GM13977 (cell line): ENCODE measurements around the gene IGSF6.

Experiments used
- DNase-seq: peaks from one replicate; pipeline ENCODE4 v3.0.0; 2012; ENCODE audit warnings: low spot score
- in situ Hi-C: fragments of 300-500 bp; cut with MboI; formaldehyde crosslinking; loops from one replicate; pipeline ENCODE4 v1.12.0; 2022; ENCODE audit warnings: low sequenced_read_pairs, low pct_unique_long_range_greater_than_20kb, mixed read lengths, inconsistent platforms; ENCODE audit not compliant: unreplicated experiment
- TF ChIP-seq, protein P1 (sequence below): IDR thresholded peaks from 2 replicates; pipeline ENCODE4 v1.5.1; 2012; ENCODE audit warnings: mild to moderate bottlenecking, control low read depth; ENCODE audit not compliant: insufficient read depth; ENCODE audit errors: extremely low read depth, missing control alignments

IGSF6 gene

DNA sequence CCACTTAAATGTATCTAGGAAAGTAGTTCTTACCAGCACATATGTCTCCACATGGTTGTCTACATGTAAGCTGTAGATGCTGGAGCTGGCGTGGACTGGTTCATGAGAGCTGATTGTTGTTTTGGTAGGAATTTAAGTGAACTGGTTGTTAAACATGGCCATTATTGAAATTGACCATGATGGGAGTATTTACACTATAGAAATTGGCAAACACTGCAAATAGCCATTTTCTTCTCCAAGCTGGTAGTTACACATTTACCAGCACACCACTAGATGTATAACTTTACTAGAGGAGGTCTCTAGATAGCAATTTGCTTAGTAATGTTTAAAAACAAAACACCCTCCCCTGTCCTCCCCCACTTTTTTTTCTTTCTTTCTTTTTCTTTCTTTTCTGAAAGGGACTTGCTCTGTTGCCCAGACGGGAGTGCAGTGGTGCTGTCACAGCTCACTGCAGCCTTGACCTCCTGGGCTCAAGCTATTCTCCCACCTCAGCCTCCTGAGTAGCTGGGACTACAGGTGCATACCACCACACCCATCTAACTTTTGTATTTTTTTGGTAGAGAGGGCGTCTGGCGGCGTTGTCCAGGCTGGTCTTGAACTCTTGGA lies 24.2 kb downstream of the IGSF6 start:
- TF ChIP-seq, protein P1, sequence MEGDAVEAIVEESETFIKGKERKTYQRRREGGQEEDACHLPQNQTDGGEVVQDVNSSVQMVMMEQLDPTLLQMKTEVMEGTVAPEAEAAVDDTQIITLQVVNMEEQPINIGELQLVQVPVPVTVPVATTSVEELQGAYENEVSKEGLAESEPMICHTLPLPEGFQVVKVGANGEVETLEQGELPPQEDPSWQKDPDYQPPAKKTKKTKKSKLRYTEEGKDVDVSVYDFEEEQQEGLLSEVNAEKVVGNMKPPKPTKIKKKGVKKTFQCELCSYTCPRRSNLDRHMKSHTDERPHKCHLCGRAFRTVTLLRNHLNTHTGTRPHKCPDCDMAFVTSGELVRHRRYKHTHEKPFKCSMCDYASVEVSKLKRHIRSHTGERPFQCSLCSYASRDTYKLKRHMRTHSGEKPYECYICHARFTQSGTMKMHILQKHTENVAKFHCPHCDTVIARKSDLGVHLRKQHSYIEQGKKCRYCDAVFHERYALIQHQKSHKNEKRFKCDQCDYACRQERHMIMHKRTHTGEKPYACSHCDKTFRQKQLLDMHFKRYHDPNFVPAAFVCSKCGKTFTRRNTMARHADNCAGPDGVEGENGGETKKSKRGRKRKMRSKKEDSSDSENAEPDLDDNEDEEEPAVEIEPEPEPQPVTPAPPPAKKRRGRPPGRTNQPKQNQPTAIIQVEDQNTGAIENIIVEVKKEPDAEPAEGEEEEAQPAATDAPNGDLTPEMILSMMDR: no peak
- DNase-seq: no peak
- in situ Hi-C loops: no loop called here

DNA sequence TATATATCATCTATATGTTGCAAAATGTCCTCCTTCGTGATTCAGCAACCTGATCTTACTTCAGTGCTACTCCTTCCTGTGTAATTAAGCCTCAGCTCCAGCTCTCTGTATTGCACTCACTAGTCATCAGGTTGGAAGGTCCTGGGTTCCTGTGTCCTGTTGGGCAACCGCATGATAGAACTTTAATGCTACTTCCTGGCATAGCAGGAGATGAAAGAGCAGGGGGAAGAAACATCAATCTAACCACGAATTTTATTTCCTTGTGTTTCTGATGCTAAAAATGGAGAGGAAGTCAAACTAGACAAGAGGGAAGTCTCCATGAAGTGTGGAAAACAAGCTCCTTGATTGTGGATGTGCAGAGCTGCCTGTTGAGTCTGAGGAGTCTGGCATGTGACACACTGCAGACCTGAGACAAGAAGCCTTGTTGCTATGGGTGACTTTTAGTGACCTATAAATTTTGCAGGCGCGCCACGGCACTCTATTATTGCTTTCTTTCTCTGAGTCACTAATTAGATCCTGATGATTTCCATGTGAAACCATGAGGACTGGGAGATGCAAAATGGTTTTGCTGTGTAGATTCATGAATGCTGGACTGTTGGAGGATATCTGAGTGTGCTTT lies 25.6 kb downstream of the IGSF6 start:
- in situ Hi-C loops: no loop called here
- no peak for DNase-seq
- TF ChIP-seq, protein P1: no peak

DNA sequence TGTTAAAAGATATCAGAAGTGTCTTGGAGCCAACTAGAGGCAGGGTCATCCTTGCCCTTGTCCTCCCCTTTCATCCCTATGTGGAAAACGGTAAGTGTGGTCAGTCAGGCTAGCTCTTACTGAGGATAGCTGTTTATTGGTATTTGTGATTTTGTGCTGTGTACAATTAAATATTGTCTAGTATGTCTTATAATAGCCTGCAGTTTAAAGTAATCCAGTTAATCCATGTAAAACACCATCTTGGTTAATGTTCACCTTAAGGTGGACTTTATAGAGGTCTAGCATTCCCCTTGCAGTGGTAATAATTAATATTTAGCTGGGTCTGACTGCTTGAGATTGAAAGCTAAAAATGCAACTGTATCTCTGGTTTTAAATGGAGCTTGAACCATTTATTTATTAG lies 27.4 kb downstream of the IGSF6 start:
- in situ Hi-C loops: no loop called here
- no peak for DNase-seq
- TF ChIP-seq, protein P1: no peak

DNA sequence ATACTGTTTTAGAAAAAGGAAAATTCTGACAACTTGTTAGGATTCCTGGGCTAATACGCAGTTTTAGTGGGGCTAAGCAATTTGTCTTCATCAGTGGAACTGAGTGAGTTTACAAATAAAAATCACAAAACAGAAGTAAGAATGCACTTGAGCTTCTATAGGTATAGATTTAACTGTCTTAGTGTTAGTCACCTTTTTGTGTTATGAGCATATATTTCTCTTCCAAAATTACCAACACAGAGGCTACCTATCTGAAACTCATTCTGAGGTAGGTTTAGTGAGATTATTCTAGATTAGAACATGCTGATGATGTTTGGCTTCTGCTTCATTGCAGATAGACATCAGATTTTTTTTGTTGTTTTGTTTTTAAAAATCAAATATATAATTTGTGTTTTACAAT lies 29.9 kb downstream of the IGSF6 start:
- no peak for DNase-seq
- TF ChIP-seq, protein P1: no peak
- in situ Hi-C loops: no loop called here

DNA sequence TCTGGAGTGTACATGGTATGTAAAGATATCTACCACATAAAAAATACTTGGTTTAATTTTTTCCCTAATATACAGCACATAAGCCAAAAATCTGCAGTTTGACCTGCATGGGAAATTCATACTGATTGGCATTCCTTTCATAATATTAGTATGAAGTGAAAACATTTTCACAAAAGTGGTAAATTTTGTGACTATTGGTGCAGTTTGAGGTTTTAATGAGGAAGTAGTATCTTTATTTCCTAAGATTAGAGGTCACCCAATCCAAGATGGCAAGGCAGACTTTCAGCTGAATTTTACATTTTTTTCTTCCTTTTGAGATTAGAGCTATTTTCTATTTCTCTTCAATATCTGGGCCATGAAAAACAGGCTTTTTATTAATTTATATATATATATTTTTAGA lies 31.8 kb downstream of the IGSF6 start:
- no peak for DNase-seq
- in situ Hi-C loops: no loop called here

DNA sequence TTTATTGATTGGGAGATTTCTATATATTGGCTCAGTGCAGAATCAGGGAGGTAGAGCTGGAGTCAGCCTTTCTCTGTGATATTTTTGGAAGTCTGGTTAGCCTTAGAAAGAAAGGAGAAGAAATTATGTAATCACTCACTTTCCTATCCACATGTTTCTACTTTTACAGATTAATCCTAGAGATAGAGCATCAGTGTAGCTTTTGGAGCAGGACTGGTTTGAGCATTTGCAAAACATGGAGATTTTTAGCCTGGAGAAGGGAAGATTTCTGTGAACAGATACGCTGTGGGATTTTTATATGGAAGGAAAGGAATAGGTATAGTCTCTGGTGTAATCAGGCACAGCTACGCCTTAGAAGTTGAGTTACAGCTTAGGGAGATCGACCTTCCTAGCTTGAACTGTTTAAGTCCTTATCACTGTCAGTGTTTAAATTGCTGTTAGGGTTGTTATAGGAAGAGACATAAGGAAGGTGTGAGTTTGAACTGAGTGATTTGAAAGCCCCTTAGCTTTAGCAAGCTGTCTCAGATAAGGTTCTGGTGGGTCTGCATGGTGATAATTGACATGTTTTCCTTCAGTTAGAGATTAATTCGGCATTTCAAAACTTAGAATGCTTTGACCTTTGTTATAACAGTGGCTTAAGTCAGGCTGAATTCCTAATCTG lies 32.5 kb downstream of the IGSF6 start:
- no peak for DNase-seq
- TF ChIP-seq, protein P1: no peak
- in situ Hi-C loops: no loop called here

More for the DNA sequence above, 31.8 kb downstream of the IGSF6 start:
- TF ChIP-seq, protein P1: no peak
